ENCODE data around the gene TIMM23B. TPM values are rescaled to one million over a fixed set of nuclear protein-coding genes. Genes with fewer than 3 reads are reported as not detected.
A peak's percentile ranks its signal among the peaks of the same experiment; 100 is the strongest.
"Not testable (repeated sequence)": the region's sequence is repeated elsewhere in the genome, so short reads cannot be mapped to it uniquely, and the experiment has no call there.

Gene TIMM23B, protein sequence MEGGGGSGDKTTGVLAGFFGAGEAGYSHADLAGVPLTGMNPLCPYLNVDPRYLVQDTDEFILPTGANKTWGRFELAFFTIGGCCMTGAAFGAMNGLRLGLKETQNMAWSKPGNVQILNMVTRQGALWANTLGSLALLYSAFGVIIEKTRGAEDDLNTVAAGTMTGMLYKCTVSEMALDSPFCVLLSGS
- 8.7 TPM for total RNA-seq (2013)
- polyA plus RNA-seq (10 to 100 TPM in 1 of 3 donors, 1 to 10 TPM in 2; 6.6 to 15.6 (median 6.6) TPM), polyA minus RNA-seq (5.7 and 10.5 TPM in 2 replicates), total RNA-seq (0.87 to 3.5 (median 2.2) reads per million in 11 experiments)

- H3K27me3 ChIP-seq (ENCODE audit: control insufficient read depth in 2 of 2, insufficient read depth in 2 of 2, low read length in 2 of 2); H3K9me3 ChIP-seq (replicated peaks in 1 of 2; ENCODE audit: control insufficient read depth in 1 of 2, insufficient read depth in 1 of 2, low read length in 2 of 2); H3K36me3 ChIP-seq (replicated peaks in 1 of 2; ENCODE audit: control insufficient read depth in 1 of 2, insufficient read depth in 2 of 2, low read length in 2 of 2); H3K27me3 Mint-ChIP-seq (ENCODE audit: low read depth in 3 of 3); H3K9me3 Mint-ChIP-seq; H4K20me1 ChIP-seq (ENCODE audit: insufficient read depth, low read length); intact Hi-C loops (cut with micrococcal nuclease): not testable (repeated sequence)
- Histone ChIP-seq H3K9ac (ENCODE audit: insufficient read depth, low read length, poor library complexity, severe bottlenecking) (peak within 1 kb of the TSS; percentile 73), H3K79me2 (ENCODE audit: insufficient read depth, low read length) (peaks cover 31% of the 10 kb centered on the region), H3K4me1 (ENCODE audit: control insufficient read depth in 1 of 2, insufficient read depth in 2 of 2, low read length in 2 of 2) (peaks cover 15 to 23% of the 10 kb centered on the region in 2 donors), H3K4me2 (replicated peaks; ENCODE audit: extremely low read depth, low read length, poor library complexity, severe bottlenecking) (peak within 1 kb of the TSS; percentile 71), H3K4me3 (replicated peaks in 1 of 3; ENCODE audit: low read depth in 2 of 3, low read length in 3 of 3) (peak within 1 kb of the TSS; percentile 74 to 95 (median 82)), H3K27ac (ENCODE audit: low read depth in 1 of 2, low read length in 2 of 2) (peak within 1 kb of the TSS; percentile 54 to 76), H2AFZ (ENCODE audit: insufficient read depth, low read depth, low read length, poor library complexity, severe bottlenecking) (peak within 1 kb of the TSS; percentile 90)
- 0% methylated on average over 75 of the region's 81 CpGs for WGBS (ENCODE audit: insufficient coverage)
- H3K4me3 Mint-ChIP-seq = peak within 1 kb of the TSS; percentile 99 to 100
- H3K27ac Mint-ChIP-seq = peak within 1 kb of the TSS; percentile 85 to 97 (median 90)
- peaks cover 31% of the 10 kb centered on the region for H3K4me1 Mint-ChIP-seq
- DNase-seq = peak; percentile 67 to 81 (median 77)
- peaks cover 7 to 14% of the 10 kb centered on the region in 2 donors for H3K36me3 Mint-ChIP-seq
Observed at GRCh38 chr10:49941447-49942338, at the start of gene TIMM23B, which contains the start of gene PARG. Gene TIMM23B (plus strand): TSS chr10:49942053. CDS start chr10:49942195, 142 bp downstream. Gene PARG (minus strand): TSS chr10:49942027. CDS start chr10:49941725, 302 bp downstream.

DNA sequence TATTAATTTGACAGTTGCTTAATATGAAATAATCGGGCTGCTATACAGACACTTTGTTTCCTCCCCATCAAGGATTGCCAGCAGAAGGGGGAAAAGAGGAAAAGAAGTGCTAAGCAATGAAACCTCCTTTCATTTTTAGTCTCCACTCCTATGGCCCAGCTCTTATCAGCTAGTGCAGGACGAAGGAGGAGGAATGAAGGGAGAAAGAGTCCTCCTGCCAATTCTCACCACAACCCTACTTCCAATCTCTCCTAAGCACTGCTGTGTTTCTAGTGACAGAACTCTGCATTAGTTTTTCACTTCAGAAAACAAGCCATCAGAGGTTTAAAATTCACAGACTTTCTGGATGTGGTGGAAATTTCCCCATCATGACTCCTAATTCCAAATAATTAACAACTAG, 41.9 kb upstream of the TIMM23B start:
- H3K27ac Mint-ChIP-seq; H3K4me3 ChIP-seq (replicated peaks in 1 of 3; ENCODE audit: low read depth in 2 of 3, low read length in 3 of 3); H3K79me2 ChIP-seq (ENCODE audit: insufficient read depth, low read length); H3K9ac ChIP-seq (ENCODE audit: insufficient read depth, low read length, poor library complexity, severe bottlenecking); H3K27ac ChIP-seq (ENCODE audit: low read depth in 1 of 2, low read length in 2 of 2); H3K36me3 ChIP-seq (replicated peaks in 1 of 2; ENCODE audit: control insufficient read depth in 1 of 2, insufficient read depth in 2 of 2, low read length in 2 of 2); H3K27me3 Mint-ChIP-seq (ENCODE audit: low read depth in 3 of 3); H4K20me1 ChIP-seq (ENCODE audit: insufficient read depth, low read length); DNase-seq; H3K9me3 ChIP-seq (replicated peaks in 1 of 2; ENCODE audit: control insufficient read depth in 1 of 2, insufficient read depth in 1 of 2, low read length in 2 of 2); H2AFZ ChIP-seq (ENCODE audit: insufficient read depth, low read depth, low read length, poor library complexity, severe bottlenecking); H3K4me3 Mint-ChIP-seq; H3K4me2 ChIP-seq (replicated peaks; ENCODE audit: extremely low read depth, low read length, poor library complexity, severe bottlenecking); H3K27me3 ChIP-seq (ENCODE audit: control insufficient read depth in 2 of 2, insufficient read depth in 2 of 2, low read length in 2 of 2); intact Hi-C loops (cut with micrococcal nuclease); H3K4me1 Mint-ChIP-seq; H3K4me1 ChIP-seq (ENCODE audit: control insufficient read depth in 1 of 2, insufficient read depth in 2 of 2, low read length in 2 of 2): not testable (repeated sequence)
- Mint-ChIP-seq H3K36me3 (peaks cover 16 to 20% of the 10 kb centered on the region in 2 donors), H3K9me3 (peaks cover 4 to 11% (median 8%) of the 10 kb centered on the region in 7 donors)
- WGBS (ENCODE audit: insufficient coverage) = no CpG with 5 or more reads among the region's 2 CpGs

GRCh38 chr10:49900406-49900805, 41.4 kb upstream of the TIMM23B start:
- H3K4me3 ChIP-seq (replicated peaks in 1 of 3; ENCODE audit: low read depth in 2 of 3, low read length in 3 of 3) = not testable (repeated sequence)
- WGBS (ENCODE audit: insufficient coverage) = no CpG with 5 or more reads among the region's 3 CpGs

DNA sequence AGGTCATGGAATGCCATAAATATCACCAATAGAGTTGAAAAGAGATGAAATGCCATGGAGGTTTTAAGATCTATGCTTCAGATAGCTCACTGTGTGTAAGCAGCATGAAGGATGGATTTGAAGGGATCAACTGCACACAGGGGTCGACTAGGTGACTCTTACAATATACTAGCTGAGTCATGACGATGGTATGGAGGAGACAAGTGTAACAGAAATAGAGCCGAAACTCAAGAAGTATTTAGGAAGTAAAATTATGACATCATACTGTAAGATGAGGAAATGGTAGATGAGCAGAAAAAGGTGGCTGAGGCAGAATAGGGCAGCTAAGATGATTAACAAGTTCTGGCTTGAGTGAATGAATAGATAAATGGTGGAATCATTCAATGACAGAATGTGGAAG, 38.0 kb upstream of the TIMM23B start:
- H3K4me3 Mint-ChIP-seq; H3K9me3 Mint-ChIP-seq; H4K20me1 ChIP-seq (ENCODE audit: insufficient read depth, low read length); H3K36me3 ChIP-seq (replicated peaks in 1 of 2; ENCODE audit: control insufficient read depth in 1 of 2, insufficient read depth in 2 of 2, low read length in 2 of 2); H3K9me3 ChIP-seq (replicated peaks in 1 of 2; ENCODE audit: control insufficient read depth in 1 of 2, insufficient read depth in 1 of 2, low read length in 2 of 2); H3K4me3 ChIP-seq (replicated peaks in 1 of 3; ENCODE audit: low read depth in 2 of 3, low read length in 3 of 3); intact Hi-C loops (cut with micrococcal nuclease); H3K27me3 Mint-ChIP-seq (ENCODE audit: low read depth in 3 of 3); H2AFZ ChIP-seq (ENCODE audit: insufficient read depth, low read depth, low read length, poor library complexity, severe bottlenecking); H3K79me2 ChIP-seq (ENCODE audit: insufficient read depth, low read length); H3K27ac Mint-ChIP-seq; H3K27ac ChIP-seq (ENCODE audit: low read depth in 1 of 2, low read length in 2 of 2); DNase-seq; H3K4me1 ChIP-seq (ENCODE audit: control insufficient read depth in 1 of 2, insufficient read depth in 2 of 2, low read length in 2 of 2); H3K4me2 ChIP-seq (replicated peaks; ENCODE audit: extremely low read depth, low read length, poor library complexity, severe bottlenecking); H3K27me3 ChIP-seq (ENCODE audit: control insufficient read depth in 2 of 2, insufficient read depth in 2 of 2, low read length in 2 of 2); H3K4me1 Mint-ChIP-seq; H3K9ac ChIP-seq (ENCODE audit: insufficient read depth, low read length, poor library complexity, severe bottlenecking): not testable (repeated sequence)
- no CpG with 5 or more reads among the region's 3 CpGs for WGBS (ENCODE audit: insufficient coverage)
- peaks cover 11 to 12% of the 10 kb centered on the region in 2 donors for H3K36me3 Mint-ChIP-seq

More at GRCh38 chr10:49900406-49900805, 41.4 kb upstream of the TIMM23B start:
- H3K27me3 ChIP-seq (ENCODE audit: control insufficient read depth in 2 of 2, insufficient read depth in 2 of 2, low read length in 2 of 2); H4K20me1 ChIP-seq (ENCODE audit: insufficient read depth, low read length); H2AFZ ChIP-seq (ENCODE audit: insufficient read depth, low read depth, low read length, poor library complexity, severe bottlenecking); H3K4me2 ChIP-seq (replicated peaks; ENCODE audit: extremely low read depth, low read length, poor library complexity, severe bottlenecking); H3K79me2 ChIP-seq (ENCODE audit: insufficient read depth, low read length); intact Hi-C loops (cut with micrococcal nuclease); DNase-seq; H3K9me3 ChIP-seq (replicated peaks in 1 of 2; ENCODE audit: control insufficient read depth in 1 of 2, insufficient read depth in 1 of 2, low read length in 2 of 2); H3K27ac ChIP-seq (ENCODE audit: low read depth in 1 of 2, low read length in 2 of 2); H3K9me3 Mint-ChIP-seq; H3K4me3 Mint-ChIP-seq; H3K4me1 ChIP-seq (ENCODE audit: control insufficient read depth in 1 of 2, insufficient read depth in 2 of 2, low read length in 2 of 2); H3K27ac Mint-ChIP-seq; H3K9ac ChIP-seq (ENCODE audit: insufficient read depth, low read length, poor library complexity, severe bottlenecking); H3K4me1 Mint-ChIP-seq; H3K27me3 Mint-ChIP-seq (ENCODE audit: low read depth in 3 of 3); H3K36me3 ChIP-seq (replicated peaks in 1 of 2; ENCODE audit: control insufficient read depth in 1 of 2, insufficient read depth in 2 of 2, low read length in 2 of 2): not testable (repeated sequence)
- H3K36me3 Mint-ChIP-seq = peaks cover 16 to 18% of the 10 kb centered on the region in 2 donors
